GM13977 (cell line): ENCODE data around the gene CDC27.

Source experiments
- DNase-seq: peaks from one replicate; pipeline ENCODE4 v3.0.0; 2012; ENCODE audit warnings: low spot score
- in situ Hi-C: fragments of 300-500 bp; cut with MboI; formaldehyde crosslinking; loops from one replicate; pipeline ENCODE4 v1.12.0; 2022; ENCODE audit warnings: low sequenced_read_pairs, low pct_unique_long_range_greater_than_20kb, mixed read lengths, inconsistent platforms; ENCODE audit not compliant: unreplicated experiment
- TF ChIP-seq, protein P1 (sequence below): IDR thresholded peaks from 2 replicates; pipeline ENCODE4 v1.5.1; 2012; ENCODE audit warnings: mild to moderate bottlenecking, control low read depth; ENCODE audit not compliant: insufficient read depth; ENCODE audit errors: extremely low read depth, missing control alignments

Gene CDC27

DNA sequence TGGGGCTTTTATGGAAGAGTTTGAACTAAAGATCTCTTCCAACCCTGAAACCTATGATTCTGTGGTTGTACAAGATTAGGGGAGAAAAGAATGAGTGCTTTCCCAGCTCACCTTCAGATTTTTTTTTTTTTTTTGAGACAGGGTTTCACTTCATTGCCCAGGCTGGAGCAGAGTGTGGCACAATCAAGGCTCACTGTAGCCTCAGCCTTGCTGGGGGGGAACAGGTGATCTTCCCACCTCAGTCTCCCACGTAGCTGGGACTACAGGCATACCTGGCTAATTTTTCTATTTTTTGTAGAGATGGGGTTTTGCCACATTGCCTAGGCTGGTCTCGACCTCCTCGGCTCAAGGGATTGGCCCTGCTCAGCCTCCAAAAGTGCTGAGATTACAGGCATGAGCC is 42.8 kb upstream of the CDC27 start:
- in situ Hi-C loops, result loop anchor here (10.0 kb wide), 1 partner anchor 83 kb away; no protein-coding TSS in a partner anchor
- DNase-seq, result no peak

DNA sequence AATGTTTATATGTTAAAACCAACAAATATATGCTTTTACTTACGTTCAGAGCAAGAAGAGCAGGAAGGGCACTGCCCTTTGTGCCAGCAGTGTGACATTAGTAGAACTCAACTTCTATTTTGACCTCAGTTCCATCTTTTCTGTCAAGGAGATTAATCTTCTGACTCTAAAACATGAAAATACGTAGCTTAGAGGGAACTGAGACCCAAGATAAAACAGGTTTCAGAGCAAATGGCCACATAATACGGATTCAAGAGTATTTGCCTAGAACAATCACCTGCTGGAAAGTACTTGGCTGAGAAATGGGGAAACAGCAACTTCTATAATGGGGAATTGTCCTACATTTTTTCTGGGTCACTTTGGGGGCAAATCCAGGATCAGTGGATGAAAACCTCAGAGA is 42.2 kb upstream of the CDC27 start:
- TF ChIP-seq, protein P1, sequence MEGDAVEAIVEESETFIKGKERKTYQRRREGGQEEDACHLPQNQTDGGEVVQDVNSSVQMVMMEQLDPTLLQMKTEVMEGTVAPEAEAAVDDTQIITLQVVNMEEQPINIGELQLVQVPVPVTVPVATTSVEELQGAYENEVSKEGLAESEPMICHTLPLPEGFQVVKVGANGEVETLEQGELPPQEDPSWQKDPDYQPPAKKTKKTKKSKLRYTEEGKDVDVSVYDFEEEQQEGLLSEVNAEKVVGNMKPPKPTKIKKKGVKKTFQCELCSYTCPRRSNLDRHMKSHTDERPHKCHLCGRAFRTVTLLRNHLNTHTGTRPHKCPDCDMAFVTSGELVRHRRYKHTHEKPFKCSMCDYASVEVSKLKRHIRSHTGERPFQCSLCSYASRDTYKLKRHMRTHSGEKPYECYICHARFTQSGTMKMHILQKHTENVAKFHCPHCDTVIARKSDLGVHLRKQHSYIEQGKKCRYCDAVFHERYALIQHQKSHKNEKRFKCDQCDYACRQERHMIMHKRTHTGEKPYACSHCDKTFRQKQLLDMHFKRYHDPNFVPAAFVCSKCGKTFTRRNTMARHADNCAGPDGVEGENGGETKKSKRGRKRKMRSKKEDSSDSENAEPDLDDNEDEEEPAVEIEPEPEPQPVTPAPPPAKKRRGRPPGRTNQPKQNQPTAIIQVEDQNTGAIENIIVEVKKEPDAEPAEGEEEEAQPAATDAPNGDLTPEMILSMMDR, result no peak
- in situ Hi-C loops, result loop anchor here (10.0 kb wide), 1 partner anchor 83 kb away; no protein-coding TSS in a partner anchor
- no peak for DNase-seq

More for the DNA sequence above, 42.8 kb upstream of the CDC27 start:
- TF ChIP-seq, protein P1, result no peak

DNA sequence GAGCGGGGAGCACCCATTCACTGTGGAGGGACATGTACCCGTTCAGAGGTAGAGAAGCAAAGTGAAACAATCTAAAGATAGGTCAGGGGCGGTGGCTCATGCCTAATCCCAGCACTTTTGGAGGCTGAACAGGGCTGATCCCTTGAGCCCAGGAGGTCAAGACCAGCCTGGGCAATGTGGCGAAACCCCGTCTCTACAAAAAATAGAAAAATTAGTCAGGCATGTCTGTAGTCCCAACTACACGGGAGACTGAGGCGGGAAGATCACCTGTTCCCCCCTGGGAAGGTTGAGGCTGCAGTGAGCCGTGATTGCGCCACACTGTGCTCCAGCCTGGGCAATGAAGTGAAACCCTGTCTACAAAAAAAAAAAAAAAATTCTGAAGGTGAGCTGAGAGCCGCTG is 41.8 kb upstream of the CDC27 start:
- in situ Hi-C loops, result loop anchor here (10.0 kb wide), 1 partner anchor 84 kb away; no protein-coding TSS in a partner anchor
- TF ChIP-seq, protein P1, result no peak
- DNase-seq, result no peak

DNA sequence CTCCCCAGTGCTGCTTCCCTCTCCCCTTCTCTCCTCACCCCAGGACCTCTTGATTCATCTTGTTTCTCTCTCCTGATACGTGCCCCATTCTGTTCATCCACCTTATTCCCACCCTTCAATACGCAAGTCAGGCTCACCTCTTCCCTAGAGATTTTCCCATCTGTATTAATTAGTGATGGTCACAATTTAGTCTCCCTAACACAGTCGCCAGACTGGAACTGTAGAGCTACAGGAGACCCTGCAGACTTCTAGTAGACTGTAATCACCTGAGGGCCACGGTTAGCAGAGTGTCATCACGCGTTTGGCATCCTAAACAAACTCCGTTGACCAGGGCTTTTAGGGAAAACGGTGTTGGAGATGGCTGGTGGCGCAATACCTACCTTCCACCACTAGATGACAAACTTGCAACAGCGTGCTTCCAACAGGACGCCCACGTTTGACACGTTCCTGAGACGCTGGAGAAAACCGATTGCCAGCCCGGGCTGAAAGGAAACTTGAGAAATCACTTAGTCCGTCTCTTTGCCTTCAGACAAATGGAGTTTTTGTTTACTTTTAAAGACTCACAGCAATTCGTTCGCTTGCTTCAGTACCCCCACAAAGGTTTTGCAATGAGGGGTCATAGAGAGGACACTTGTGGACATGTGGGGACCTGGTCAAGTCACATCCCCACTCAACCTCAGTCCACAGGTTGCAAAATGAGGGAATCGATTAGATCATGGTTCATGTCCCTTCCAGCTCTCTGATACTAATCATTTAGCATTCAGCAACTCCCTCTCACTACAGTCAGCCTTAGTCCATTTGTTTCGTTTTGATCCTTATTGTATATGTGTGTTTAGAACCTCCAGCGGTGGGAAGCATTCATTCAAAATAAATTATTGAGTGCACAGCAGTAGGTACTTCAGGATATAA is 40.7 kb upstream of the CDC27 start:
- TF ChIP-seq, protein P1, result peak; percentile 93
- in situ Hi-C loops, result loop anchor here (10.0 kb wide), 1 partner anchor 85 kb away; no protein-coding TSS in a partner anchor
- DNase-seq, result peak; percentile 78

DNA sequence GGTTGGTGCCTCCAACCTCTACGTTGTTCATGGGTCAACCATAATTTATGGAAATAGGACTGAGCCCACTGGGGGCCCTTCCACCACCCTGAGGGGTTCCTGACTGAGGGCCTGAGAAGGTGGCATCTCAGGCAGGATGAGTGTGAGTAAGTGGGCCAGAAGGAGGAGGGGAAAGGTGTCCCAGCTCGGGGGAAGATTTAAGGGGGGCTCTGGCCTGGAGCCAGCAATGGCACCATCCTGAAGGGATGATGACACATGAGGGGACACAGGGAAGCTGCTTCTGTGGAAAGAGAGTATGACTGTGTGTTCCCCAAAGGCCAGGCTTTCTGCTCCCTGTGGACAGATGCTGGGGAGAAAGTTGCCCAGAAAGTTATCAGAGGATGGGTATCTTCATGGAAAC is 38.8 kb upstream of the CDC27 start:
- no peak for DNase-seq
- in situ Hi-C loops, result no loop called here
- TF ChIP-seq, protein P1, result no peak

DNA sequence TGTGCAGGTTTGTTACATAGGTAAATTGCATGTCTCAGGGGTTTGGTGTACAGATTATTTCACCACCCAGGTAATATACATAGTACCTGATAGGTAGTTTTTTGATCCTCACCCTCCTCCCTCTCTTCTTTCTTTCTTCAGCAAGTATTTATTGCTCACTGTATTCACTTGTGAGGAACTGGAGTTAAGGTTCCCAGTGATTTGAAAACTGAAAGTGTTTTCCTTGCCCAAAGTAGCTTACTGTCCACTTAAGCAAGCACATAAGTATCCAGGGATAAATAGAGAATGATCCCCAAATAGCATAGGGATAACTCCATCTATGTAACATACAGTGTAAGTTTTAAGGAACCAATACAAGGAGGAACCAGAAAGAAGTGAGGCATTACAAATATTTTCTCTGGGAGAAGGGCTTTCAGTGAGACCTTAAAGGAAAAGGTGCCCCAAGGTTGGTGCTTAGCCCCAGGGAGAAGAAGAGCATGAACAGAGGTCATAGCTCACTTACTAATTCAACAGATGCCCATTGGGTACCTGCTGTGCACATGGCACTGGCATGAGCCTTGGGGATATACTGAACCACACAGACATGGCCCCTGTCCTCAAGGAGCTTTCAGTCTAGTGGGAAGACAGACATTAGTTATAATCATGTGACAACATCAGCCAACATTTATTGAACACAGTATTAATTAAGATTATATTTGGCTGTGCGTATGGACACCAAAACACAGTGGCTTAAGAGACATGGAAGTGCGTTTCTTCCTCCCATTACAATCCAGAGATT is 37.0 kb upstream of the CDC27 start:
- TF ChIP-seq, protein P1, result no peak
- in situ Hi-C loops, result no loop called here
- no peak for DNase-seq
